SK-N-DZ (cell line): ENCODE results near the gene MRPL57.

Experiments used
- small RNA-seq, 2 experiments: library from RNA; depleted of rRNA; stranded (forward); fragments of <200 nt; gene quantifications; one replicate each; pipeline ENCODE3, GENCODE V24; 2014

The MRPL57 gene

Small RNA genes lying within 50 kb of the gene (small RNA-seq; reads per million reads assigned to genes)
- 0 reads per million in 2 experiments for gene AL158032.1
- gene RF00086: 0 to 0.63 reads per million in 2 experiments
